OCI-LY7 (cell line): ENCODE measurements around the gene SLC9A9. TPM values are rescaled to one million over a fixed set of nuclear protein-coding genes. Genes with fewer than 3 reads are reported as not detected.

ENCODE experiments used
- BruUV-seq: library from RNA; stranded (reverse); fragments of 400-500 nt; replicated peaks from 2 replicates; lab custom pipeline; 2021; lab: Mats Ljungman, UMichigan
- CTCF ChIA-PET: fragments of 300-600 bp; sonication (Branson Sonifier 250); formaldehyde crosslinking; loops from one replicate; lab custom pipeline; 2022; ENCODE audit warnings: antibody characterized with exemption; ENCODE audit not compliant: unreplicated experiment; lab: Charles Lee
- POLR2A ChIA-PET: fragments of 300-600 bp; sonication (Branson Sonifier 250); formaldehyde crosslinking; loops from one replicate; lab custom pipeline; 2022; ENCODE audit warnings: antibody characterized with exemption; lab: Charles Lee
- DNase-seq: peaks from one replicate; pipeline ENCODE4 v3.0.0-alpha.2; 2015; ENCODE audit warnings: low spot score
- H2AFZ ChIP-seq: fragments of 200-600 bp; sonication (generic), shearing (Covaris generic); 2 replicates; pipeline ENCODE4 v1.6.1; 2014; ENCODE audit warnings: mild to moderate bottlenecking, antibody characterized with exemption, low read length, moderate library complexity
- H3K27ac ChIP-seq: fragments of 200-600 bp; sonication (generic); 2 replicates; pipeline ENCODE4 v1.5.1; 2014; ENCODE audit warnings: mixed run types, low read depth, mild to moderate bottlenecking, moderate library complexity, low read length, inconsistent platforms; ENCODE audit not compliant: poor library complexity, severe bottlenecking
- H3K36me3 ChIP-seq: fragments of 200-600 bp; sonication (generic); 2 replicates; pipeline ENCODE4 v1.6.1; 2014; ENCODE audit warnings: mild to moderate bottlenecking, antibody characterized with exemption, low read length, moderate library complexity, mixed read lengths; ENCODE audit not compliant: insufficient read depth
- H3K4me1 ChIP-seq: fragments of 200-600 bp; sonication (generic); 2 replicates; pipeline ENCODE4 v1.5.1; 2014; ENCODE audit warnings: mild to moderate bottlenecking, low read length; ENCODE audit not compliant: insufficient read depth, poor library complexity, severe bottlenecking
- H3K4me2 ChIP-seq: fragments of 200-600 bp; sonication (generic); 2 replicates; pipeline ENCODE4 v1.6.1; 2014; ENCODE audit warnings: mild to moderate bottlenecking, low read length
- H3K4me3 ChIP-seq: fragments of 200-600 bp; sonication (generic); 2 replicates; pipeline ENCODE4 v1.5.1; 2014; ENCODE audit warnings: mild to moderate bottlenecking, low read depth, low read length; ENCODE audit not compliant: poor library complexity, severe bottlenecking
- H3K79me2 ChIP-seq: fragments of 200-600 bp; sonication (generic); 2 replicates; pipeline ENCODE4 v1.6.1; 2016; ENCODE audit warnings: low read depth, mild to moderate bottlenecking, low read length, moderate library complexity, mixed read lengths; ENCODE audit not compliant: insufficient read depth
- H3K9me2 ChIP-seq: fragments of 200-600 bp; sonication (generic); 2 replicates; pipeline ENCODE4 v1.6.1; 2016; ENCODE audit warnings: mild to moderate bottlenecking, low read length, mixed read lengths; ENCODE audit not compliant: insufficient read depth
- H3K9me3 ChIP-seq: fragments of 200-600 bp; sonication (generic); 2 replicates; pipeline ENCODE4 v1.6.1; 2014; ENCODE audit warnings: mild to moderate bottlenecking, mixed run types, low read length, mixed read lengths
- H4K20me1 ChIP-seq: fragments of 200-600 bp; sonication (generic); 2 replicates; pipeline ENCODE4 v1.6.1; 2014; ENCODE audit warnings: mild to moderate bottlenecking, antibody characterized with exemption, low read length, moderate library complexity, mixed read lengths; ENCODE audit not compliant: insufficient read depth
- CTCF ChIP-seq: fragments of 200-600 bp; sonication (generic); conservative IDR thresholded peaks from 2 replicates; pipeline ENCODE4 v1.5.1; 2014; ENCODE audit warnings: mild to moderate bottlenecking, antibody characterized with exemption, low read length, moderate library complexity, mixed read lengths
- EZH2phosphoT487 ChIP-seq: fragments of 200-600 bp; sonication (generic); IDR thresholded peaks from 2 replicates; pipeline ENCODE4 v1.6.1; 2018; ENCODE audit warnings: low read depth, borderline replicate concordance, mild to moderate bottlenecking, mixed run types, antibody characterized with exemption, low read length, moderate library complexity, mixed read lengths
- intact Hi-C: fragments of 100-400 bp; cut with micrococcal nuclease; formaldehyde crosslinking; loops from one replicate; pipeline ENCODE4 v1.10.0; 2022; ENCODE audit not compliant: unreplicated experiment
- total RNA-seq, 2 experiments: library from RNA; depleted of rRNA in 1 of 2; stranded (reverse); fragments of >200 nt in 1 of 2; shearing (Covaris generic) in 1 of 2; gene quantifications; 2 replicates each; pipeline ENCODE4 v1.2.3, GENCODE V29; 2014 to 2022

Gene SLC9A9
- total RNA-seq, 2 experiments from 2014 or later, result 9.3 to 14.8 TPM

GRCh38 chr3:143736205-143736997, 111.9 kb downstream of the SLC9A9 start:
- CTCF ChIA-PET, result no interaction called here
- intact Hi-C loops, result no loop called here
- Histone ChIP-seq H3K4me2 (no peak overlapping the region), H3K4me3 (no peak overlapping the region), H3K9me3 (no peaks in the 10 kb centered on the region), H3K4me1 (no peaks in the 10 kb centered on the region), H4K20me1 (no peaks in the 10 kb centered on the region), H3K9me2 (no peaks in the 10 kb centered on the region), H3K36me3 (no peaks in the 10 kb centered on the region), H3K79me2 (no peaks in the 10 kb centered on the region), H3K27ac (no peak overlapping the region), H2AFZ (no peak overlapping the region)
- POLR2A ChIA-PET, result interaction anchor here (0.7 kb wide), 1 partner anchor 214 kb away, joined by 3 read pairs; no protein-coding TSS in a partner anchor
- DNase-seq, result no peak
- BruUV-seq, result no TSS peak
- TF ChIP-seq EZH2phosphoT487, result no peak
- no peak for TF ChIP-seq CTCF

DNA sequence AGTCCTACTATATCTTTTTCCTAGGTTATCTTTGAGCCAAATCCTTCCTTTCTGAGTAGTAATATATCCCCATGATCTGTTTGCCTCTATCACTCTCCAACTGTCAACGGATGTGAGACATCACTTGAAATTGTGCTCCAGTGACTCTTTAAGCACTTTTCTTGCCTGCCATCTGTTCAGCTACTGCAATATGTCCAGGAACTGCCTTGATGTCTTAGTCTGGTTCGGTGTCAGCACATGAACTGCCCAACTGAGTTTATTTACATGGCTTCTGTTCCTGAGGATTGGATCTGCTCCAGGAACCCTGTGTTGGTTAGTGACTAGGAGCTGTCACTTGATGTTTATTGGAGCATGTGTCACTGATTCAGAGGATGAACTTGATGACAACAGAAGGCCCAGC, 116.5 kb downstream of the SLC9A9 start:
- Histone ChIP-seq H3K9me3 (no peaks in the 10 kb centered on the region), H2AFZ (no peak overlapping the region), H3K4me3 (no peak overlapping the region), H3K27ac (no peak overlapping the region), H3K4me2 (no peak overlapping the region), H3K79me2 (no peaks in the 10 kb centered on the region), H4K20me1 (no peaks in the 10 kb centered on the region), H3K36me3 (no peaks in the 10 kb centered on the region), H3K9me2 (no peaks in the 10 kb centered on the region), H3K4me1 (no peaks in the 10 kb centered on the region)
- intact Hi-C loops, result no loop called here
- TF ChIP-seq CTCF, result no peak
- TF ChIP-seq EZH2phosphoT487, result no peak
- CTCF ChIA-PET, result no interaction called here
- no TSS peak for BruUV-seq
- POLR2A ChIA-PET, result interaction anchor here (0.6 kb wide), 1 partner anchor 600 kb away, joined by 4 read pairs; no protein-coding TSS in a partner anchor
- no peak for DNase-seq

DNA sequence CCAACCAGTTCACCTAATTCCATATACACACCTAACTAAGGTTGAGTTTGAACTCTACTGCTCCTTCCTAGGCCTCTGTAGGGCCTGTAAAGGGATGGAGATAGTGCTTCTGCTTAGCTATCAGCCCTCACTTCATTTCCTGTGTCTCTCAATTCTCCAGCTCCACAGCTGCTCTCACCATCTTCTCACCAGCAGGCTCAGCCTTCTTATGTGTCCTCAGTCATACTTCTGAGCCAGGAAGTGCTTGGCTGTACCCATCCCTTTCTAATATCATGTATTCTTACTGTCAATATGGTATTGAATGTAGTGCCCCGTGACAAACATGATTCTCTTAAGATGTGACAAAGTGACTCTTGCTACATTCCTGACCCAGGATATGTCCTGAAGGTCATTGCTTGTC, 116.9 kb downstream of the SLC9A9 start:
- Histone ChIP-seq H3K79me2 (no peaks in the 10 kb centered on the region), H3K4me3 (no peak overlapping the region), H3K36me3 (no peaks in the 10 kb centered on the region), H2AFZ (no peak overlapping the region), H3K9me2 (no peaks in the 10 kb centered on the region), H3K27ac (no peak overlapping the region), H3K9me3 (no peaks in the 10 kb centered on the region), H3K4me1 (no peaks in the 10 kb centered on the region), H3K4me2 (no peak overlapping the region), H4K20me1 (no peaks in the 10 kb centered on the region)
- CTCF ChIA-PET, result no interaction called here
- DNase-seq, result no peak
- BruUV-seq, result no TSS peak
- TF ChIP-seq EZH2phosphoT487, result no peak
- TF ChIP-seq CTCF, result no peak
- POLR2A ChIA-PET, result no interaction called here
- intact Hi-C loops, result no loop called here
